Activated CD4-positive, alpha-beta memory T cell treated with anti-CD3 and anti-CD28 coated beads, Interleukin-2, amount 10 ng/mL, durations not matched to agents 7 days and 5 days (primary cell): ENCODE data around the gene KLHL21. TPM values are rescaled to one million over a fixed set of nuclear protein-coding genes. Genes with fewer than 3 reads are reported as not detected.

ENCODE experiments used
- CTCF ChIA-PET: fragments of 350-600 bp; sonication (Branson Sonifier 250); formaldehyde crosslinking; loops from one replicate; lab custom pipeline; 2021; ENCODE audit warnings: antibody characterized with exemption, inconsistent platforms; lab: Charles Lee
- POLR2A ChIA-PET: fragments of 350-600 bp; sonication (Branson Sonifier 250); formaldehyde crosslinking; loops from one replicate; lab custom pipeline; 2021; ENCODE audit warnings: antibody characterized with exemption; lab: Charles Lee
- DNase-seq: peaks from one replicate; pipeline ENCODE4 v3.0.0-alpha.2; 2020
- H3K27ac Mint-ChIP-seq: one replicate; pipeline ENCODE4 v1.8.0; 2021; ENCODE audit warnings: mild to moderate bottlenecking, mixed read lengths
- H3K27me3 Mint-ChIP-seq: one replicate; pipeline ENCODE4 v1.8.0; 2021; ENCODE audit warnings: mixed read lengths
- H3K36me3 Mint-ChIP-seq: one replicate; pipeline ENCODE4 v1.8.0; 2021; ENCODE audit warnings: low read depth, mixed read lengths
- H3K4me1 Mint-ChIP-seq: one replicate; pipeline ENCODE4 v1.8.0; 2021; ENCODE audit warnings: mixed read lengths
- H3K4me3 Mint-ChIP-seq: one replicate; pipeline ENCODE4 v1.8.0; 2021; ENCODE audit warnings: mild to moderate bottlenecking, mixed read lengths
- H3K9me3 Mint-ChIP-seq: one replicate; pipeline ENCODE4 v1.8.0; 2021; ENCODE audit warnings: mixed read lengths
- total RNA-seq, 2 experiments: library from RNA; stranded (reverse); gene quantifications; one replicate each; pipeline ENCODE4 v1.2.3, GENCODE V29; 2021

The KLHL21 gene
- total RNA-seq, 2 experiments from 2014 or later, result 26.7 to 27.0 TPM

DNA sequence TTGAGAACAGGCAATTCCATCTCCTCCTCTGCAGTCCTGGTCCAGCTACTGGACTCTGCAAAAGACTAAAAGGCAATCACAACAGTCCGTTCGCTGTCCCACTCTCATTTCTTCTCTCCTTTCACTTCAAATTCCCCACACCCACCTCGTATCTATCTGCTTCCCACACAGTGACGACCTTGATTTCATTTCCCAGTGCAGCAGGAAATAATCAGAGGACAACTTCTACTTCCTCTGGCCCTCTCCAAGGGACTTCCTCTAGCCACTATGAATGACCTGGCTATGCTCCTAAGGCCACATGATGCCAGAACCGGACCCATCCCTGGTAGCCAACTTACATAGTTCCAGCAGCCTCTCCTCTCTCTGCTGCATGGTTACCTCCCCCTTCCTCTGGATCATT lies 56.3 kb downstream of the KLHL21 start:
- ChIA-PET CTCF (interaction anchor here (0.5 to 2.8 kb wide), 3 partner anchors 8 to 150 kb away, joined by 3 to 19 read pairs (median 9); partner anchors contain the start of genes NOL9 and TAS1R1), POLR2A (interaction anchor here (1.5 to 2.5 kb wide), 3 partner anchors 8 to 56 kb away, joined by 4 to 22 read pairs (median 10); partner anchors contain the start of genes NOL9 and TAS1R1)
- H3K4me1 Mint-ChIP-seq, result peaks cover 37% of the 10 kb centered on the region
- DNase-seq, result no peak
- H3K27me3 Mint-ChIP-seq, result no peaks in the 10 kb centered on the region
- H3K4me3 Mint-ChIP-seq, result peak overlapping the region; percentile 43
- H3K36me3 Mint-ChIP-seq, result peaks cover 57% of the 10 kb centered on the region
- H3K9me3 Mint-ChIP-seq, result no peaks in the 10 kb centered on the region
- peak overlapping the region; percentile 92 for H3K27ac Mint-ChIP-seq

- Mint-ChIP-seq H3K36me3 (peaks cover 64% of the 10 kb centered on the region), H3K9me3 (no peaks in the 10 kb centered on the region), H3K4me1 (peaks cover 37% of the 10 kb centered on the region), H3K27ac (peak overlapping the region; percentile 92), H3K27me3 (no peaks in the 10 kb centered on the region), H3K4me3 (peak overlapping the region; percentile 43)
- CTCF ChIA-PET, result interaction anchor here (1.0 to 2.8 kb wide), 4 partner anchors 9 to 101 kb away, joined by 3 to 19 read pairs (median 6); partner anchors contain the start of genes NOL9 and TAS1R1
- POLR2A ChIA-PET, result interaction anchor here (0.8 to 2.5 kb wide), 7 partner anchors 9 to 85 kb away, joined by 3 to 22 read pairs (median 4); partner anchors contain the start of genes NOL9, TAS1R1 and ZBTB48
- peak; percentile 49 for DNase-seq
Measured at GRCh38 chr1:6545276-6546112, 57.2 kb downstream of the KLHL21 start.

- H3K27me3 Mint-ChIP-seq, result no peaks in the 10 kb centered on the region
- DNase-seq, result no peak
- peaks cover 35% of the 10 kb centered on the region for H3K4me1 Mint-ChIP-seq
- ChIA-PET POLR2A (interaction anchor here (0.8 to 2.5 kb wide), 5 partner anchors 10 to 85 kb away, joined by 3 to 22 read pairs (median 5); partner anchors contain the start of genes NOL9 and TAS1R1), CTCF (interaction anchor here (1.0 to 2.8 kb wide), 4 partner anchors 10 to 102 kb away, joined by 3 to 19 read pairs (median 6); partner anchors contain the start of genes NOL9 and TAS1R1)
- peak overlapping the region; percentile 43 for H3K4me3 Mint-ChIP-seq
- no peaks in the 10 kb centered on the region for H3K9me3 Mint-ChIP-seq
- H3K27ac Mint-ChIP-seq, result peak overlapping the region; percentile 92
- H3K36me3 Mint-ChIP-seq, result peaks cover 59% of the 10 kb centered on the region
Measured at GRCh38 chr1:6544831-6545230, 57.8 kb downstream of the KLHL21 start.

Other genes starting within 250 kb of the KLHL21 start
- 10 to 100 TPM; 56.8 to 58.6 TPM for gene ACOT7, start 209.1 kb downstream of the KLHL21 start, total RNA-seq
- under 1 TPM; 0.13 to 0.70 TPM for gene HES2, start 182.9 kb downstream of the KLHL21 start, total RNA-seq
- gene ESPN, start 178.1 kb downstream of the KLHL21 start, total RNA-seq, result under 1 TPM; 0.96 to 0.98 TPM
- 10 to 100 TPM; 82.9 to 85.1 TPM for gene TNFRSF25, start 136.7 kb downstream of the KLHL21 start, total RNA-seq
- gene PLEKHG5, start 111.2 kb downstream of the KLHL21 start, total RNA-seq, result 1 to 10 TPM; 1.7 to 2.3 TPM
- gene NOL9, start 48.4 kb downstream of the KLHL21 start, total RNA-seq, result 10 to 100 TPM; 39.1 to 40.8 TPM
- gene TAS1R1, start 47.6 kb downstream of the KLHL21 start, total RNA-seq, result under 1 TPM in 1 of 2 experiments, not detected in 1; 0.08 TPM
- 10 to 100 TPM; 33.2 to 42.3 TPM for gene ZBTB48, start 22.9 kb downstream of the KLHL21 start, total RNA-seq
- gene PHF13, start 10.9 kb upstream of the KLHL21 start, total RNA-seq, result 10 to 100 TPM; 15.4 to 17.2 TPM
- 10 to 100 TPM; 23.7 to 24.1 TPM for gene THAP3, start 22.0 kb upstream of the KLHL21 start, total RNA-seq
- gene DNAJC11, start 98.9 kb upstream of the KLHL21 start, total RNA-seq, result 10 to 100 TPM; 27.4 to 27.9 TPM
- 10 to 100 TPM; 43.0 to 47.3 TPM for gene CAMTA1, start 182.6 kb upstream of the KLHL21 start, total RNA-seq